HCT116 (cell line): ENCODE data around the gene OSTF1. TPM values are rescaled to one million over a fixed set of nuclear protein-coding genes. Genes with fewer than 3 reads are reported as not detected.

ENCODE experiments used
- ATAC-seq: fragments of 200-7000 bp; cut with Tn5 transposase; 2 replicates; pipeline ENCODE4 v1.9.1; 2020; ENCODE audit warnings: mild to moderate bottlenecking, moderate library complexity
- BruUV-seq: library from RNA; stranded (reverse); fragments of 400-500 nt; replicated peaks from 2 replicates; lab custom pipeline; 2021; lab: Mats Ljungman, UMichigan
- CTCF ChIA-PET: fragments of 300-600 bp; sonication (Branson Sonifier 250); formaldehyde crosslinking; loops from one replicate; lab custom pipeline; 2021; ENCODE audit warnings: antibody characterized with exemption; lab: Charles Lee
- POLR2A ChIA-PET: fragments of 300-600, 350-600 bp; sonication (Branson Sonifier 250); formaldehyde crosslinking; loops from one replicate; lab custom pipeline; 2021; ENCODE audit warnings: antibody characterized with exemption; lab: Charles Lee
- RAD21 ChIA-PET, 2 experiments: fragments of 300-600 bp; sonication (Branson Sonifier 250); formaldehyde crosslinking; loops; one replicate each; lab custom pipeline; 2023; ENCODE audit warnings: low total read pairs in 2 of 2; ENCODE audit not compliant: uncharacterized antibody in 2 of 2, unreplicated experiment in 2 of 2, low non-redundant PET in 1 of 2; lab: Charles Lee
- DNase-seq: peaks from one replicate; pipeline ENCODE4 v3.0.0-alpha.2; 2010; ENCODE audit warnings: low read depth, low spot score
- H2AFZ ChIP-seq: fragments of 200-600 bp; shearing (Covaris generic), sonication (generic); 2 replicates; pipeline ENCODE4 v1.6.1; 2017; ENCODE audit warnings: low read depth, mixed run types, mixed read lengths, antibody characterized with exemption, low read length; ENCODE audit not compliant: poor library complexity, severe bottlenecking
- H3K27ac ChIP-seq: 2 replicates; pipeline ENCODE4 v1.5.1; 2012; ENCODE audit warnings: low read depth, low read length
- H3K27me3 ChIP-seq: fragments of 200-600 bp; sonication (generic); 2 replicates; pipeline ENCODE4 v1.6.1; 2016; ENCODE audit warnings: mixed run types, low read length, mixed read lengths; ENCODE audit not compliant: insufficient read depth
- H3K36me3 ChIP-seq, 2 experiments: fragments of 200-500 bp in 1 of 2; fragments of 200-600 bp in 1 of 2; sonication (Bioruptor generic) in 1 of 2; sonication (generic) in 1 of 2; 2 replicates each; pipeline versions ENCODE4 v1.5.1 to v1.6.1; 2014 to 2016; ENCODE audit warnings: low read length in 2 of 2, inconsistent platforms in 1 of 2, mixed read lengths in 1 of 2, mixed run types in 1 of 2; ENCODE audit not compliant: insufficient read depth in 2 of 2, control insufficient read depth in 1 of 2
- H3K4me1 ChIP-seq, 2 experiments: fragments of 200-600 bp in 1 of 2; sonication (generic) in 1 of 2; 2 replicates each; pipeline versions ENCODE4 v1.5.1 to v1.6.1; 2012 to 2017; ENCODE audit warnings: low read length in 2 of 2, inconsistent platforms in 1 of 2, mild to moderate bottlenecking in 1 of 2, mixed read lengths in 1 of 2, mixed run types in 1 of 2, moderate library complexity in 1 of 2; ENCODE audit not compliant: insufficient read depth in 2 of 2, control insufficient read depth in 1 of 2
- H3K4me2 ChIP-seq: fragments of 200-600 bp; sonication (generic); 2 replicates; pipeline ENCODE4 v1.6.1; 2017; ENCODE audit warnings: mixed run types, low read length, mixed read lengths
- H3K4me3 ChIP-seq, 2 experiments: fragments of 200-600 bp in 1 of 2; sonication (generic) in 1 of 2; replicated peaks in 1 of 2; 2 replicates each; pipeline ENCODE4 v1.5.1; 2011 to 2016; ENCODE audit warnings: low read length in 2 of 2, control low read depth in 1 of 2, low read depth in 1 of 2, mild to moderate bottlenecking in 1 of 2, mixed read lengths in 1 of 2, mixed run types in 1 of 2
- H3K79me2 ChIP-seq: fragments of 200-600 bp; sonication (generic); 2 replicates; pipeline ENCODE4 v1.6.1; 2017; ENCODE audit warnings: mild to moderate bottlenecking, mixed run types, low read length, moderate library complexity, mixed read lengths; ENCODE audit not compliant: insufficient read depth
- H3K9ac ChIP-seq: fragments of 200-600 bp; sonication (generic); 2 replicates; pipeline ENCODE4 v1.6.1; 2016; ENCODE audit warnings: low read length, mixed read lengths
- H3K9me2 ChIP-seq: fragments of 200-600 bp; sonication (generic), shearing (Covaris generic); 2 replicates; pipeline ENCODE4 v1.6.1; 2017; ENCODE audit warnings: mixed run types, mild to moderate bottlenecking, moderate library complexity; ENCODE audit not compliant: insufficient read depth
- H3K9me3 ChIP-seq, 2 experiments: fragments of 200-500 bp in 1 of 2; fragments of 200-600 bp in 1 of 2; sonication (Bioruptor generic) in 1 of 2; sonication (generic) in 1 of 2; 2 replicates each; pipeline ENCODE4 v1.6.1; 2014 to 2017; ENCODE audit warnings: low read length in 2 of 2, mixed read lengths in 2 of 2, inconsistent platforms in 1 of 2, low read depth in 1 of 2, mild to moderate bottlenecking in 1 of 2, mixed run types in 1 of 2, moderate library complexity in 1 of 2; ENCODE audit not compliant: control insufficient read depth in 1 of 2, insufficient read depth in 1 of 2
- H4K20me1 ChIP-seq: fragments of 200-600 bp; sonication (generic), shearing (Covaris generic); 2 replicates; pipeline ENCODE4 v1.6.1; 2017; ENCODE audit warnings: mixed run types, mild to moderate bottlenecking, moderate library complexity; ENCODE audit not compliant: insufficient read depth
- CEBPB ChIP-seq: IDR thresholded peaks from 2 replicates; pipeline ENCODE4 v1.6.1; 2012; ENCODE audit warnings: low read depth
- EGR1 ChIP-seq: IDR thresholded peaks from 2 replicates; pipeline ENCODE4 v1.6.1; 2012; ENCODE audit warnings: low read depth
- FOSL1 ChIP-seq: IDR thresholded peaks from 2 replicates; pipeline ENCODE4 v1.6.1; 2012; ENCODE audit warnings: low read depth
- JUND ChIP-seq: IDR thresholded peaks from 2 replicates; pipeline ENCODE4 v1.6.1; 2012
- POLR2AphosphoS5 ChIP-seq: IDR thresholded peaks from 2 replicates; pipeline ENCODE4 v1.6.1; 2011; ENCODE audit warnings: mild to moderate bottlenecking, low read depth, low read length, moderate library complexity
- SP1 ChIP-seq: IDR thresholded peaks from 2 replicates; pipeline ENCODE4 v1.6.1; 2012; ENCODE audit warnings: low read depth
- TCF7L2 ChIP-seq: IDR thresholded peaks from 2 replicates; pipeline ENCODE4 v1.7.0; 2011; ENCODE audit warnings: borderline replicate concordance, inconsistent platforms; ENCODE audit not compliant: insufficient read depth, insufficient read length; ENCODE audit errors: extremely low read depth
- YY1 ChIP-seq: IDR thresholded peaks from 2 replicates; pipeline ENCODE4 v1.6.1; 2011; ENCODE audit warnings: low read length, low read depth, moderate library complexity, mild to moderate bottlenecking; ENCODE audit not compliant: insufficient replicate concordance; ENCODE audit errors: extremely low read depth
- ZFX ChIP-seq: fragments of 450-650 bp; IDR thresholded peaks from 2 replicates; pipeline ENCODE4 v1.6.1; 2017
- intact Hi-C: fragments of 100-400 bp; cut with micrococcal nuclease; formaldehyde crosslinking; loops from 2 replicates; pipeline ENCODE4 v1.10.0; 2022
- total RNA-seq: library from RNA; stranded (reverse); gene quantifications from one replicate; pipeline ENCODE4 v1.2.1, GENCODE V29; 2021; ENCODE audit not compliant: unreplicated experiment
- TF ChIP-seq, protein P1 (sequence below): IDR thresholded peaks from 2 replicates; pipeline ENCODE4 v1.6.1; 2012
- TF ChIP-seq, protein P2 (sequence below), 3 experiments: fragments of 200-600 bp in 1 of 3; sonication (generic) in 1 of 3; IDR thresholded peaks in 2 of 3; conservative IDR thresholded peaks in 1 of 3; 2 replicates each; pipeline ENCODE4 v1.5.1; 2012 to 2017; ENCODE audit warnings: low read depth in 2 of 3, low read length in 2 of 3, antibody characterized with exemption in 1 of 3, borderline replicate concordance in 1 of 3, control low read depth in 1 of 3, mild to moderate bottlenecking in 1 of 3, mixed read lengths in 1 of 3, mixed run types in 1 of 3, moderate library complexity in 1 of 3; ENCODE audit not compliant: insufficient read depth in 1 of 3
- TF ChIP-seq, protein P3 (sequence below): IDR thresholded peaks from 2 replicates; pipeline ENCODE4 v1.6.1; 2012; ENCODE audit warnings: low read depth
- TF ChIP-seq, protein P4 (sequence below): IDR thresholded peaks from 2 replicates; pipeline ENCODE4 v1.6.1; 2011; ENCODE audit warnings: mild to moderate bottlenecking, low read length, moderate library complexity; ENCODE audit not compliant: insufficient replicate concordance; ENCODE audit errors: extremely low read depth

The OSTF1 gene
- total RNA-seq, 1 experiment from 2014 or later, result 20.7 TPM

DNA sequence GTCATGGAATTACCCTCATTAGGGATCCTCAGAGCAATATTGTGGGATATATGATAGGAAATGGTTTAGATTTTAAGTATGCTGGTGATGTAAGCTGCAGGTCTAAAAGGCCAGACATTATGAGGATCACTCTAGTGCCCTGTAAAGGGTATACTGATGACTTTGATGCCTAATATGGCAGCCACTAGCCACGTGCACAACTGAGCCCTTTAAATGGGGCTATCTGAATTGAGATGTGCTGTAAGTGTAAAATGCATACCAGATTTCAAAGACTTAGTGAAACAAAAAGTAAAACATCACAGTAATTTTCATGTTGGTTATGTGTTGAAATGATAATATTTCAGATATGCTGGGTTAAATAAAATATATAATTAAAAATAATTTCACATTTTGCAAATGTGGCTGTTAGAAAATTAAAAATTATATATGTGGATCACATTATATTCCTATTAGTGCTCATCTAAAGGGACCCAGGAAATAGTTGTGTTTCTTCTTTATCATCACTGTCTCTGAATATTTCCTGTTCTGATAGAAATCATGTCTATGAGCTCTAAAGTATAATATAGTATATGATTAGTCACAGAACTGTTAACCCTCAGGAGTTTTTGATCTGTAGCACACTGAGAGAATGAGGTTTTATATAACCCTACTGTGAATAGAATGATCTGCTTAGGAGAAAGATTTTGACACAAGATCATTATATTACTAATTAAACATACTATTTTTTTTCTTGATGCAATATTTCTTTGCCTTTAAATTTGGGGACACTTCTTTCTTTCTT lies 50.1 kb downstream of the OSTF1 start:
- DNase-seq, result no peak
- Histone ChIP-seq H3K79me2 (no peaks in the 10 kb centered on the region), H3K9me3 (no peaks in the 10 kb centered on the region), H3K4me1 (no peaks in the 10 kb centered on the region), H3K9me2 (no peaks in the 10 kb centered on the region), H4K20me1 (no peaks in the 10 kb centered on the region), H2AFZ (no peak overlapping the region), H3K36me3 (no peaks in the 10 kb centered on the region), H3K4me3 (no peak overlapping the region), H3K4me2 (no peak overlapping the region), H3K27ac (no peak overlapping the region), H3K9ac (no peak overlapping the region), H3K27me3 (no peaks in the 10 kb centered on the region)
- ChIA-PET CTCF (no interaction called here), RAD21 (no interaction called here), POLR2A (no interaction called here)
- ATAC-seq, result no peak
- intact Hi-C loops, result no loop called here
- no TSS peak for BruUV-seq
- TF ChIP-seq TCF7L2, result no peak
- TF ChIP-seq CEBPB, result no peak
- TF ChIP-seq, protein P1, sequence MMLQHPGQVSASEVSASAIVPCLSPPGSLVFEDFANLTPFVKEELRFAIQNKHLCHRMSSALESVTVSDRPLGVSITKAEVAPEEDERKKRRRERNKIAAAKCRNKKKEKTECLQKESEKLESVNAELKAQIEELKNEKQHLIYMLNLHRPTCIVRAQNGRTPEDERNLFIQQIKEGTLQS, result no peak
- TF ChIP-seq SP1, result no peak
- no peak for TF ChIP-seq JUND
- no peak for TF ChIP-seq FOSL1
- TF ChIP-seq YY1, result no peak
- no peak for TF ChIP-seq EGR1
- TF ChIP-seq, protein P2, sequence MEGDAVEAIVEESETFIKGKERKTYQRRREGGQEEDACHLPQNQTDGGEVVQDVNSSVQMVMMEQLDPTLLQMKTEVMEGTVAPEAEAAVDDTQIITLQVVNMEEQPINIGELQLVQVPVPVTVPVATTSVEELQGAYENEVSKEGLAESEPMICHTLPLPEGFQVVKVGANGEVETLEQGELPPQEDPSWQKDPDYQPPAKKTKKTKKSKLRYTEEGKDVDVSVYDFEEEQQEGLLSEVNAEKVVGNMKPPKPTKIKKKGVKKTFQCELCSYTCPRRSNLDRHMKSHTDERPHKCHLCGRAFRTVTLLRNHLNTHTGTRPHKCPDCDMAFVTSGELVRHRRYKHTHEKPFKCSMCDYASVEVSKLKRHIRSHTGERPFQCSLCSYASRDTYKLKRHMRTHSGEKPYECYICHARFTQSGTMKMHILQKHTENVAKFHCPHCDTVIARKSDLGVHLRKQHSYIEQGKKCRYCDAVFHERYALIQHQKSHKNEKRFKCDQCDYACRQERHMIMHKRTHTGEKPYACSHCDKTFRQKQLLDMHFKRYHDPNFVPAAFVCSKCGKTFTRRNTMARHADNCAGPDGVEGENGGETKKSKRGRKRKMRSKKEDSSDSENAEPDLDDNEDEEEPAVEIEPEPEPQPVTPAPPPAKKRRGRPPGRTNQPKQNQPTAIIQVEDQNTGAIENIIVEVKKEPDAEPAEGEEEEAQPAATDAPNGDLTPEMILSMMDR (IDR thresholded peaks at IDR 0.05 in 2 of 3, conservative IDR thresholded peaks at IDR 0.05 in 1 of 3; ENCODE audit: borderline replicate concordance in 1 of 3, insufficient read depth in 1 of 3, low read depth in 2 of 3, low read length in 2 of 3), result no peak
- no peak for TF ChIP-seq POLR2AphosphoS5
- no peak for TF ChIP-seq ZFX
- TF ChIP-seq, protein P3, sequence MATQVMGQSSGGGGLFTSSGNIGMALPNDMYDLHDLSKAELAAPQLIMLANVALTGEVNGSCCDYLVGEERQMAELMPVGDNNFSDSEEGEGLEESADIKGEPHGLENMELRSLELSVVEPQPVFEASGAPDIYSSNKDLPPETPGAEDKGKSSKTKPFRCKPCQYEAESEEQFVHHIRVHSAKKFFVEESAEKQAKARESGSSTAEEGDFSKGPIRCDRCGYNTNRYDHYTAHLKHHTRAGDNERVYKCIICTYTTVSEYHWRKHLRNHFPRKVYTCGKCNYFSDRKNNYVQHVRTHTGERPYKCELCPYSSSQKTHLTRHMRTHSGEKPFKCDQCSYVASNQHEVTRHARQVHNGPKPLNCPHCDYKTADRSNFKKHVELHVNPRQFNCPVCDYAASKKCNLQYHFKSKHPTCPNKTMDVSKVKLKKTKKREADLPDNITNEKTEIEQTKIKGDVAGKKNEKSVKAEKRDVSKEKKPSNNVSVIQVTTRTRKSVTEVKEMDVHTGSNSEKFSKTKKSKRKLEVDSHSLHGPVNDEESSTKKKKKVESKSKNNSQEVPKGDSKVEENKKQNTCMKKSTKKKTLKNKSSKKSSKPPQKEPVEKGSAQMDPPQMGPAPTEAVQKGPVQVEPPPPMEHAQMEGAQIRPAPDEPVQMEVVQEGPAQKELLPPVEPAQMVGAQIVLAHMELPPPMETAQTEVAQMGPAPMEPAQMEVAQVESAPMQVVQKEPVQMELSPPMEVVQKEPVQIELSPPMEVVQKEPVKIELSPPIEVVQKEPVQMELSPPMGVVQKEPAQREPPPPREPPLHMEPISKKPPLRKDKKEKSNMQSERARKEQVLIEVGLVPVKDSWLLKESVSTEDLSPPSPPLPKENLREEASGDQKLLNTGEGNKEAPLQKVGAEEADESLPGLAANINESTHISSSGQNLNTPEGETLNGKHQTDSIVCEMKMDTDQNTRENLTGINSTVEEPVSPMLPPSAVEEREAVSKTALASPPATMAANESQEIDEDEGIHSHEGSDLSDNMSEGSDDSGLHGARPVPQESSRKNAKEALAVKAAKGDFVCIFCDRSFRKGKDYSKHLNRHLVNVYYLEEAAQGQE, result no peak
- TF ChIP-seq, protein P4, sequence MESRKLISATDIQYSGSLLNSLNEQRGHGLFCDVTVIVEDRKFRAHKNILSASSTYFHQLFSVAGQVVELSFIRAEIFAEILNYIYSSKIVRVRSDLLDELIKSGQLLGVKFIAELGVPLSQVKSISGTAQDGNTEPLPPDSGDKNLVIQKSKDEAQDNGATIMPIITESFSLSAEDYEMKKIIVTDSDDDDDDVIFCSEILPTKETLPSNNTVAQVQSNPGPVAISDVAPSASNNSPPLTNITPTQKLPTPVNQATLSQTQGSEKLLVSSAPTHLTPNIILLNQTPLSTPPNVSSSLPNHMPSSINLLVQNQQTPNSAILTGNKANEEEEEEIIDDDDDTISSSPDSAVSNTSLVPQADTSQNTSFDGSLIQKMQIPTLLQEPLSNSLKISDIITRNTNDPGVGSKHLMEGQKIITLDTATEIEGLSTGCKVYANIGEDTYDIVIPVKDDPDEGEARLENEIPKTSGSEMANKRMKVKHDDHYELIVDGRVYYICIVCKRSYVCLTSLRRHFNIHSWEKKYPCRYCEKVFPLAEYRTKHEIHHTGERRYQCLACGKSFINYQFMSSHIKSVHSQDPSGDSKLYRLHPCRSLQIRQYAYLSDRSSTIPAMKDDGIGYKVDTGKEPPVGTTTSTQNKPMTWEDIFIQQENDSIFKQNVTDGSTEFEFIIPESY, result no peak
